ENCODE results near the gene SPTBN1. TPM values are rescaled to one million over a fixed set of nuclear protein-coding genes. Genes with fewer than 3 reads are reported as not detected.

SPTBN1 gene
- total and polyA plus RNA-seq, 2 experiments from 2014 or later = 122 to 341 TPM

GRCh38 chr2:54677476-54678265 lies 221.5 kb downstream of the SPTBN1 start:
- no peaks in the 10 kb centered on the region for H3K9me3 ChIP-seq (ENCODE audit: low read depth)
- no peaks in the 10 kb centered on the region for H3K27me3 ChIP-seq
- no peaks in the 10 kb centered on the region for H3K79me2 ChIP-seq
- TF ChIP-seq CTCF (IDR thresholded peaks at IDR 0.05; ENCODE audit: poor library complexity) = no peak
- no peak for TF ChIP-seq EZH2phosphoT487 (IDR thresholded peaks at IDR 0.05; ENCODE audit: low read depth, severe bottlenecking, unreplicated experiment)
- TF ChIP-seq EZH2 (IDR thresholded peaks at IDR 0.05; ENCODE audit: borderline replicate concordance) = no peak
- no peak overlapping the region for H3K4me2 ChIP-seq
- no peak for DNase-seq (ENCODE audit: low spot score)
- WGBS (ENCODE audit: low lambda C conversion rate, missing lambda C conversion rate) = 92% methylated on average over 6 of the region's 6 CpGs
- H3K27ac ChIP-seq = no peak overlapping the region
- H3K36me3 ChIP-seq (replicated peaks; ENCODE audit: insufficient read depth, low read depth) = no peaks in the 10 kb centered on the region
- H3K9me2 ChIP-seq (replicated peaks; ENCODE audit: insufficient read depth) = no peaks in the 10 kb centered on the region
- H3K4me1 ChIP-seq (ENCODE audit: insufficient read depth) = no peaks in the 10 kb centered on the region
- no peak overlapping the region for H3K4me3 ChIP-seq
- H4K20me1 ChIP-seq (ENCODE audit: insufficient read depth, poor library complexity, severe bottlenecking) = no peaks in the 10 kb centered on the region
- H2AFZ ChIP-seq = no peak overlapping the region

DNA sequence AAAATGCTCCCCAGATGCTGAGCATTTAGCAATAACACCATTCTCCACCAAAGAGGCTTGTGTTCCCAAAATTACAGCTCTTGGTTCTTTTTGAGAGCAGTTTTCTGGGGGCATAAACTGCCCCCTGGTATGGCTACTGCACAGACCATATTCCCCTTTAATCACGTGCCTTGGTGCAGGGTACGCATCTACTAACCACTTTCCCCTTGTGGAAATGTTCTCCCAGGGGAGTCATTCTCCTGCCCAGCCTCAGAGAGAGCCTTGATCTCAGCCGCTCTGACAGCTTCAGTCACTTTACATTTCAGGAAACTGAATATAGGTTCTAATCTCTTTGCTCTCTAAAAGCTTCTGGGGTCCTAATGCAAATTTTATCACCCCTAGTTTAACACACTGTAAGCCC lies 222.6 kb downstream of the SPTBN1 start:
- Histone ChIP-seq H3K79me2 (no peaks in the 10 kb centered on the region), H3K4me3 (no peak overlapping the region), H3K9me3 (ENCODE audit: low read depth) (no peaks in the 10 kb centered on the region), H3K4me1 (ENCODE audit: insufficient read depth) (no peaks in the 10 kb centered on the region), H3K36me3 (replicated peaks; ENCODE audit: insufficient read depth, low read depth) (no peaks in the 10 kb centered on the region), H3K9me2 (replicated peaks; ENCODE audit: insufficient read depth) (no peaks in the 10 kb centered on the region), H3K27me3 (no peaks in the 10 kb centered on the region), H2AFZ (no peak overlapping the region), H3K4me2 (no peak overlapping the region), H3K27ac (no peak overlapping the region), H4K20me1 (ENCODE audit: insufficient read depth, poor library complexity, severe bottlenecking) (no peaks in the 10 kb centered on the region)
- DNase-seq (ENCODE audit: low spot score) = no peak
- no peak for TF ChIP-seq EZH2phosphoT487 (IDR thresholded peaks at IDR 0.05; ENCODE audit: low read depth, severe bottlenecking, unreplicated experiment)
- no peak for TF ChIP-seq EZH2 (IDR thresholded peaks at IDR 0.05; ENCODE audit: borderline replicate concordance)
- no peak for TF ChIP-seq CTCF (IDR thresholded peaks at IDR 0.05; ENCODE audit: poor library complexity)
- WGBS (ENCODE audit: low lambda C conversion rate, missing lambda C conversion rate) = 72% methylated on average over 3 of the region's 3 CpGs

GRCh38 chr2:54680397-54681041 lies 224.4 kb downstream of the SPTBN1 start:
- Histone ChIP-seq H3K4me2 (no peak overlapping the region), H3K9me2 (replicated peaks; ENCODE audit: insufficient read depth) (no peaks in the 10 kb centered on the region), H3K36me3 (replicated peaks; ENCODE audit: insufficient read depth, low read depth) (no peaks in the 10 kb centered on the region), H3K79me2 (no peaks in the 10 kb centered on the region), H2AFZ (no peak overlapping the region), H3K4me1 (ENCODE audit: insufficient read depth) (no peaks in the 10 kb centered on the region), H3K4me3 (no peak overlapping the region), H4K20me1 (ENCODE audit: insufficient read depth, poor library complexity, severe bottlenecking) (no peaks in the 10 kb centered on the region), H3K27ac (no peak overlapping the region), H3K27me3 (no peaks in the 10 kb centered on the region), H3K9me3 (ENCODE audit: low read depth) (no peaks in the 10 kb centered on the region)
- 85% methylated on average over 6 of the region's 6 CpGs for WGBS (ENCODE audit: low lambda C conversion rate, missing lambda C conversion rate)
- no peak for DNase-seq (ENCODE audit: low spot score)
- TF ChIP-seq EZH2 (IDR thresholded peaks at IDR 0.05; ENCODE audit: borderline replicate concordance) (no peak), CTCF (IDR thresholded peaks at IDR 0.05; ENCODE audit: poor library complexity) (no peak)
